ENCODE data around the gene ITLN1.

- no peak for TF ChIP-seq CTCF (IDR thresholded peaks at IDR 0.05)
- no peak for TF ChIP-seq ZFX (IDR thresholded peaks at IDR 0.05; ENCODE audit: borderline replicate concordance)
Measured at GRCh38 chr1:160911925-160912324, 26.9 kb upstream of the ITLN1 start.
